ENCODE data around the gene ZNF639. TPM values are rescaled to one million over a fixed set of nuclear protein-coding genes. Genes with fewer than 3 reads are reported as not detected.

The ZNF639 gene
- total and polyA plus RNA-seq, 9 of the 15 experiments (the other 6 are each of a cell fraction or from before 2014, with no cell fraction given) = 17.6 to 88.1 (median 53.7) TPM

DNA sequence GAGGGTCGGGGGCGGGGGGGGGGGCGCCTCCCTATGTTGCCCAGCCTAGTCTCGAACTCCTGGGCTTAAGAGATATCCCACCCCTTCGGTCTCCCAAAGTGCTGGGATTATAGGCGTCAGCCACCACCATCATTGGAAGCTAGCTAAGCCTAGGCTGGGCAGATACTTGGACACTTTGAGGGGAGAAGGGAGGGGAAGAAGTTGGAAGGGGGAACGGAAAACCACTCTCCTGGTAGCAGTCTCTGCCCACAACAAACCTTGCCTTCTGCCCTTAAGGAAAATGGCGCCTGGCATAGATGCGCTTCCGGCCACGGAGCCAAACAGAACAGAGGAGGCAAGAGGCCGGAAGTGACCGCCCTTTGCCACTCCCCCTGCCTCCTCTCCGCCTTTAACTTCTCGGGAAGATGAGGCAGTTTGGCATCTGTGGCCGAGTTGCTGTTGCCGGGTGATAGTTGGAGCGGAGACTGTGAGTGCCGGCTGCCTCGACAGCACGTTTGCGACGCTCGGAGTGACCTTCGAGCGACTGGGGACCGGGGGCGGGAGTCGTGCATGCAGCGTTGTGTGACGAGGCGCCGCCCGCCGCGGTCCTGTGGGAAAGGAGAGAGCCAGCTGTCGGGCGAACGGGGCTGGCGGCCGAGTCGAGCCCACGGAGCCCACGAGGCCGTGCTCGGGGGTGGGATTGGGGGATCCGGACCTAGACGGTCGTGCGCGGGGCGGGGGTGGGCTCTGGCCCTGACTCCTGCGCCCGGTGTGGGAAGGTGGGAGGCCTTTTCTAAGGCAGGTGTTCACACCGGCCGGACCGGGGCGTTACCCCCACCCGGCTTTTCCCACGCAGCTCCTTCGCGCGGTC lies 24.7 kb downstream of the ZNF639 start, which contains the start of gene MFN1 (continued):
- no peak for TF ChIP-seq ZFP91 (CRISPR knock-in tag; IDR thresholded peaks at IDR 0.05)
- peak; percentile 71 for TF ChIP-seq SP1 (CRISPR knock-in tag; IDR thresholded peaks at IDR 0.05)
- TF ChIP-seq RERE (CRISPR knock-in tag; IDR thresholded peaks at IDR 0.05; ENCODE audit: borderline replicate concordance) = no peak
- no peak for TF ChIP-seq HSF4 (CRISPR knock-in tag; IDR thresholded peaks at IDR 0.05; ENCODE audit: borderline replicate concordance)
- TF ChIP-seq MCM5 (IDR thresholded peaks at IDR 0.05; ENCODE audit: low read depth) = no peak
- TF ChIP-seq BMI1 (IDR thresholded peaks at IDR 0.05; ENCODE audit: low read length) = no peak
- TF ChIP-seq SIN3B (IDR thresholded peaks at IDR 0.05; ENCODE audit: low read depth) = peak; percentile 48; the same call in 1 of the 2 replicates
- TF ChIP-seq MAX (CRISPR knock-in tag; IDR thresholded peaks at IDR 0.05) = peak; percentile 70
- peak; percentile 83 for TF ChIP-seq CREM (IDR thresholded peaks at IDR 0.05; ENCODE audit: low read depth)
- peak; percentile 31; the same call in 1 of the 2 replicates for TF ChIP-seq ZBTB1 (CRISPR knock-in tag; IDR thresholded peaks at IDR 0.05; ENCODE audit: borderline replicate concordance, low read depth)
- TF ChIP-seq, protein P1, sequence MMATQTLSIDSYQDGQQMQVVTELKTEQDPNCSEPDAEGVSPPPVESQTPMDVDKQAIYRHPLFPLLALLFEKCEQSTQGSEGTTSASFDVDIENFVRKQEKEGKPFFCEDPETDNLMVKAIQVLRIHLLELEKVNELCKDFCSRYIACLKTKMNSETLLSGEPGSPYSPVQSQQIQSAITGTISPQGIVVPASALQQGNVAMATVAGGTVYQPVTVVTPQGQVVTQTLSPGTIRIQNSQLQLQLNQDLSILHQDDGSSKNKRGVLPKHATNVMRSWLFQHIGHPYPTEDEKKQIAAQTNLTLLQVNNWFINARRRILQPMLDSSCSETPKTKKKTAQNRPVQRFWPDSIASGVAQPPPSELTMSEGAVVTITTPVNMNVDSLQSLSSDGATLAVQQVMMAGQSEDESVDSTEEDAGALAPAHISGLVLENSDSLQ (IDR thresholded peaks at IDR 0.05) = peak; percentile 50
- TF ChIP-seq ARID3A (IDR thresholded peaks at IDR 0.05; ENCODE audit: borderline replicate concordance, low read depth, low read length) = no peak
- TF ChIP-seq CBX5 (IDR thresholded peaks at IDR 0.05; ENCODE audit: borderline replicate concordance, low read depth) = no peak
- peak; percentile 23; the same call in 1 of the 2 replicates for TF ChIP-seq ZBTB12 (CRISPR knock-in tag; IDR thresholded peaks at IDR 0.05)

All from K562 (cell line).